ENCODE measurements around the gene GMDS. TPM values are rescaled to one million over a fixed set of nuclear protein-coding genes. Genes with fewer than 3 reads are reported as not detected.
A peak's percentile ranks its signal among the peaks of the same experiment; 100 is the strongest.
"Not testable (repeated sequence)": the region's sequence is repeated elsewhere in the genome, so short reads cannot be mapped to it uniquely, and the experiment has no call there.

GMDS gene
- total RNA-seq, 1 donor from 2014 or later = 18.1 TPM

DNA sequence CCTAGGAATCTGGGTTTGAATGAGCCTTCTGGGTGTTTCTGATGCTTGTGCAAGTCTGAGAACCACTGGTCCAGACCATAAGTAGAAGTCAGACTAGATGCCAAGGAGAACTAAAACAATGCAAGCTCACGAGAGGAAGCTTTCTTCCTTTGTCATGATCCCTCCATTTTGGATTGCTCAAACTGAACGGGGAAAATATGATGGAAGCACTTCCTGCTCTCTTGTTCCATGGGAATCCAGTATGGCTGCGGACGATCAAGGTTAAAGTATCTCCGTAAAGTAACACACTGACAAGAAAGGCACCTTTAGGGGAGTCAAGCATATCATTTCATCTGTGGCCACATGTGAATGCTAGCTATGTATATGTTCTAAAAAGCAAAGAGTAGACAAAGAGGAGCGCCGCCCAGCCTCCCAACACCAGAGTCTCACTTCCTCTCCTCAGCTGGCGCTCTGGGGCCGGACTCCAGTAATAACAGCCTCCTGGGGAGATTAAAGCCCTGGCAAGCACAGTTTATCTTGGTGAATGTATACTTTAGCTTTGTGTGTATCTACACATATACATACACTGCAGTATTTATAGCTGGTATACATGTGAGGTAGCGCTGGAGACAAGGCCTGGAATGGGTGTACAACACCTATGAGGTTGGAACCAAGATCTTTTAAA lies 547.6 kb downstream of the GMDS start:
- DNase-seq (ENCODE audit: low read depth, low spot score) = no peak

DNA sequence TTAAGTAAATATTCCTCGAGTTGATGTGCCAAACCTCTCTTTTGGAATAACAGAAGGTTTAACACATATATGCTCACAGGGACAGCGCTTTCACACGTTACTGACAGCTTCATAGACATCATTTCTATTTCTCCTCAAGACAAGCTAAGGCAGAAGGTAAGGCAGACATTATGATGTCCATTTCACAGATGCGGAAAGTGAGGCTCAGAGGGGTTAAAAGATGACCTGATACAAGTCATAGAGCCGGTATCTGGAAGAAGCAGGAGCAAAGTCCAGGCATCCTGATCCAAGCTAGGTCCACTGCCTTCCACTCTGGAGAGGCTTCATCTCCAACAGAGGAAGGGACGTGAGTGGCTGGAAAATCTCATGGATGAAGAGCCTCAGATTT lies 548.9 kb downstream of the GMDS start:
- no peak for DNase-seq (ENCODE audit: low read depth, low spot score)

DNA sequence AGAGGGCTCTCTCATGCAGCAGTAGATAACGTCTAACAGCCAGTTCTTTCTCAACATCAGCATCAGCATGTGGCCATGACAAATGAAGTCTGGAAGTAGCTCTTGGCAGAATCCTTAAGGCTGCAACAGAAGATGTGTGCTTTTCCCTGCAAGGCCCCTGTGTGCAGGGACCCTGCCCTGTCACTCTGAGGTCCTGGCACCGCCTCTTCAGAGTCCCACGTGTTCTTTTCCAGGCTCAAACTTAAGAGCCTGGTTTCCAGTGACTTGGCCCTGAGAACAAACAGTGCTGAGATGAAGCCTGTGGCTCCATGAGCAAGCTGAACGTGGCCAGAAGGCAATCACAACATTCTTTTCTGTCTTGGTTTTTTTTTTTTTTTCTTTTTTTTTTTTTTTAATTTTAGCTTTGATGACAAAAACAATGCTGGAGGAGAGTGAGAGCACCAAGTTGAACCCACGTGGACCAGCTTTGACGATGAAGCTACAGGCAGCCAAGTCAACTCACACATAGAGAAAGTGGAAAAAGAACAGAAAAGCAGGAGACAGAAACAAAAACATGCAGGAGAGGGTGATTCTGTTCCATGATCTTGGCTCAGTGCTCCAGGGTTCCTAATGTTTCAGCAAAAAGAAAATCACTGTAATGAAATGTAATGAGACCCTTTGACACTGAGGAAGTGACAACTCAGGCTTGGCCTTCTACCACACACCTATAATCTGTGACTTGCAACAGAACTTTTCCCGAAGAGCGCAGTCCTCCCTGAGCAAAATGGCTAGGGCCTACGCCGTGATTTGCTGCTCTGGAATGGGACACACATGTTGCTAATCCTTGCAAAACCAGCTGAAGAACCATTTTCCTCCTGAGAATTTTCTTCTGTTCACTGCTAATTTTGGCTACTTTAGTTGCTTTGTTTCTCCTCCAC lies 549.6 kb downstream of the GMDS start:
- DNase-seq (ENCODE audit: low read depth, low spot score) = no peak

DNA sequence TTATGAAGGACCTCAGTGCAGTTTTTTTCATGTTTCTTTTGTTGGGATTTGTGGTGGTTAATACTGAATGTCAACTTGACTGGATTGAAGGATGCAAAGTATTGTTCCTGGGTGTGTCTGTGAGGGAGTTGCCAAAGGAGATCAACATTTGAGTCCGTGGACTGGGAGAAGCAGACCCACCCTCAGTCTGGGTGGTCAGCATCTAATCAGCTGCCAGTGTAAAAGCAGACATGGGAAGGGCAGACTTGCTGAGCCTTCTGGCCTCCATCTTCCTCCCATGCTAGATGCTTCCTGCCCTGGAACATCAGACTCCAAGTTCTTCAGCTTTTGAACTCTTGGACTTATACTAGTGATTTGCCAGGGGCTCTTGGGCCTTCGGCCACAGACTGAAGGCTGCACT lies 553.6 kb downstream of the GMDS start:
- DNase-seq (ENCODE audit: low read depth, low spot score) = not testable (repeated sequence)

DNA sequence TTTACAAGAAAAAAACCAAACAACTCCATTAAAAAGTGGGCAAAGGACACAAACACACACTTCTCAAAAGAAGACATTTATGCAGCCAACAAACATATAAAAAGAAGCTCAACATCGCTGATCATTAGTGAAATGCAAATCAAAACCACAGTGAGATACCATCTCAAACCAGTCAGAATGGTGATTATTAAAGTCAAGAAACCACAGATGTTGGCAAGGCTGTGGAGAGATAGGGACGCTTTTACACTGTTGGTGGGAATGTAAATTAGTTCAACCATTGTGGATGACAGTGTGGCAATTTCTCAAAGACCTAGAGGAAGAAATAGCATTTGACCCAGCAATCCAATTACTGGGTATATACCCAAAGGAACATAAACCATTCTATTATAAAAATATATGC lies 554.7 kb downstream of the GMDS start:
- DNase-seq (ENCODE audit: low read depth, low spot score) = not testable (repeated sequence)

DNA sequence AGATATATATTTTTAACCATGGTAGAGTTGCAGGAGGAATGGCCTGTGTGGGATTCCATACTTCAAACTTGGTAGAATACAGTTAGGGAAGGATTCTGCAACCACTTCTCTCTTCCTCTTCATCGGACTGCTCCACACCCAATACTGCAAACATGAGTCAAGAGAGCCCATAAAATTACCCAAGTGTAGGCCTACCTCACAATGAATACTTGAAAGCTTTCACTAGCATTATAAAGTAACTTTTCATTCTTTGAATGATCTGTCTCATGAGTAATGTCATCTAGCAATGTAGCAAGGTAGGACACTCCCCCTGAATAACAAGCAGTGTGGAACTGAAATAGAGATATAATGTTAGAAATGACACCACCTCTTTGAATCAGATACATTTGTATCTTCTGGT lies 556.3 kb downstream of the GMDS start:
- DNase-seq (ENCODE audit: low read depth, low spot score) = no peak

DNA sequence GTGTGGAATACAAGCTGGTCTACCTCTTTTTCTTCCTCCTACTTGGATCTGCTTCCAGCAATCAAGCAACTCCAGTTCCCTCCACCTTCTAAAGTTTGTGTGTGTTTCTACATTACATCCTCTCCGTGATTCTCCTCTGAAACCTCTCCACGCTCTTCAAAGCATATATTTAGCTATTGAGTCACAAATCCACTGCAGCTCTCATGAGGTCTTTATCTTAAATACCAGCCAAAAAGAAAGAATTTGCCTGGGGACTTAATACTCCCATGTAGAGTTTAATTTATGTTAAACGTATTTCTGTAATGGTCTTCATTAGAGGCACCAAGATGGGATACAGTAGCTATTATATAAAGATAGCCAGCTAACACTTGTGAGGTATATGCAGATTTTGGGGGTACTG lies 557.0 kb downstream of the GMDS start:
- no peak for DNase-seq (ENCODE audit: low read depth, low spot score)

DNA sequence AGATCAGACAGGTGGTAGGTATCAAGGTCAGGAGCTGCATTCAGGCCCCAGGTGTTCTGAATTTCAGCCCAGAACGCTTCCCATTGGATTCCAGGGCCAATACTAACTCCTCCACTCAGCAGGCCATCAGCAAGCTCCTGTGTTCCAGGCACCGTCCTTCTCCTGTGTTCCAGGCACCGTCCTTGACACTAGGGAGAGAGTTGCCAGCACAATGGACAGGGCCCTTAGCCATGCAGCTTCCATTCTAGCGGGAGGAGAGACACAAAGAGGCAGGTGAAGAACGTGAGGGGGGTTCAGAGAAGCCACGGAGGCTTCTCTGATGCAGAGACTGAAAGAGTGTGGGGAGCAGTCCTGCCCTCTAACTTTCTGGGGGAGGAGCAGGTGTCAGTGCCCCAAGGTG lies 558.0 kb downstream of the GMDS start:
- no peak for DNase-seq (ENCODE audit: low read depth, low spot score)

DNA sequence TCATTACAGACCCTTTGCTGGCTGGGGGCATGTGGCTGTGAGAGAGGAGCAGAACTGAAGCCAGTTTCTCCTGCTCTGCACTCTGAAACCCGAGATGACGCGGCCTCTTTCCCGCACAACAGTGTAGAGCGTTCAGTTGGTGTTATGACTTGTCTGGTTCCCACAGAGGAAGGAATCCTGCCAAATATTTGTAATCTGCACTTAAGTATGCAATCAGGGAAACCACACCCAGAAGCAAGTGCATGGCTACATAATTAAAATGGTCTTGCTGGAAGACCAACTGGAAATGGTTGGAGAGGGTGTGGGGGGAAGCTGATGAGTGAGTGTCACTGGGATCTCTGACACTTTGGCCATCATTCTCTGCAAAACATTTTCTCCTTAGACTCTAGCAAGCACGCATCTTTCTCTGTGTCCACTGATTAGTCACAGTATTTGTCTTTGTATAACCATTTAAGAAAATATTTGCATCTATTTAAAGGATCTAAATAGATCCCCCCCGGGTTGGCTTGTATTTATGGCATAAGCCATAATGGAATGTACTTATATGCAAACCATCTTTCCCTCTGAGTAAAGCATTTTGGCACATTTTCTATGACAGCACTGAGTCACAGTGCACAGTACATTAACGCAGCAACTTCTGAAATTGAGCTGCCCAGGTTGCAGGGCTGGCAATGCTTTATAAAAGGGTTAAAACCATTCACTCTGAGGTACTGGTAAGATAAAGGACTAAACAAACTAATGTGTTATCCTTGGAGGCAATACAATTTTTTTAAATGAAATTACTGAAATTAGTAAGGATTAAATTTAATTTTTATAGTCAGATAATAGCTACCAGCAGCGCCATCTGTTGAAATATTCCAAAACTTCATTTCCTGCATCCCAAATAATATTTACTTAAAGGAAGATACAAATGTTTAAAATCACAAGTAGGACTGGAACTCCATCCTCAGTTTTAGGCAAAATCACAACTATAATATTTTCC lies 559.0 kb downstream of the GMDS start:
- peak; percentile 13 for DNase-seq (ENCODE audit: low read depth, low spot score)

DNA sequence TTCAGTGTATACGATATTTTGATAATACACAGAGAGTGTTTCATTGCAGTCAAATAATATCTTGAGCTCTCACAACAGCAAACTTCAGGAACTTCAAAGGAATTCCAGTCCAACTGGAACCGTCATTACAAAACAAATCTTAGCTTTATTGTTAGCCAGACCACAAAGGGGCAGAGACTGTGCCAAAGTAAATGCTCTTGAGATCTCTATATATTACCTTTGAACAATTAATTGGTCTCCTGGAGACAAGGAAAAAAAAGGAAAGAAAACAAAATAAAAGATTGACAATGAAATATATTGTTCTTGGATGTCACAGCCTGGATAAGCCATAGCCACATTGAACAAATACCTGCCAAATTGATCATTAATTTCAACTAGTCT lies 565.7 kb downstream of the GMDS start:
- DNase-seq (ENCODE audit: low read depth, low spot score) = no peak

DNA sequence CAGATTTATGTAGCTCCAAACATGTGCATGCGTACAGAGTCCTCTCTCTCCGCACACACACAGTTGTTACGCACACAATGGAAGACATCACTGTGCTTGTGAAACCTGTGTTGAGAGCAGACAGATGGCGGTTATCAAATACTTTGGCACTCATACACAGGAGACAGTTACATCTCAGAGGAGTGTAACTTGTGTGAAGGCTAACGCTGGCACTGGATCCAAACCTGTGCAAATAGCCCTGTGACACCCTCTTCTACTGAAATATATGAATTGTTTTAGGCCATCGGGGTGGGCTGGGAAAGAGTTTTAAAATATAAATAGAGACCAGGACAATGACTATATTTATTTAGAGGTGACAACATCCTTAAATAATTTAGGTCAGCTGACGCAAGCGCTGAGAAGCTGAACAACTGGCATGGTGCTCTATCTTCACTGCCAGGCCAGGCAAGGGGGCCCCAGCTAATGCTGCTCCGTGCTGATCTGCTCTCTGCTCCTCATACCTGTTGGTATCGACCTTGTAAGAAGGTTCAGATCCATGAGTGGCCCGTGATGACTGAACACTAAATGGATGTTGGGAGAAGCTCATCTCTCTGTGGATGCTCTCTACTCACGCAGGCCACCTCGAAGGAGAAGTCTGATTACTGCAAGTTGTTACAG lies 566.2 kb downstream of the GMDS start:
- DNase-seq (ENCODE audit: low read depth, low spot score) = no peak

DNA sequence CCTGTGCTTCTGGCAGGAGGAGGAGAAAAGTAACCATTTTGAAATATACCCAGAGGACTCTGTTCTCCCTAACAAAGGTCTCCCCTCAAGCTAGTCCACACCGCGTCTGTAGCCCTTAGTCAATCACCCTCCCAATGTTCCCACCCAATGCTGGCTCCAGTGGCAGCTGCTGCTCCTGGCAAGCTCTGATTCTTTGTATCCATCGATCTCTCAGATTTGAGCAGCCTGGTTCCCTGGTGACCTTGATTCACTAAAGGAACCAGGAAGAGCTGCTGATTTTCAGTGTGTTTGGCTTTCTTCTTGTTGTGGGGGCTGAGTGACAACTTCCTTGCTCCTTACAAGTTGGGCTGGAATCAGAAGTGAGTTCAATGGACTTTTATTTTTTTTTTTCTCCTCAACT lies 567.2 kb downstream of the GMDS start:
- no peak for DNase-seq (ENCODE audit: low read depth, low spot score)

DNA sequence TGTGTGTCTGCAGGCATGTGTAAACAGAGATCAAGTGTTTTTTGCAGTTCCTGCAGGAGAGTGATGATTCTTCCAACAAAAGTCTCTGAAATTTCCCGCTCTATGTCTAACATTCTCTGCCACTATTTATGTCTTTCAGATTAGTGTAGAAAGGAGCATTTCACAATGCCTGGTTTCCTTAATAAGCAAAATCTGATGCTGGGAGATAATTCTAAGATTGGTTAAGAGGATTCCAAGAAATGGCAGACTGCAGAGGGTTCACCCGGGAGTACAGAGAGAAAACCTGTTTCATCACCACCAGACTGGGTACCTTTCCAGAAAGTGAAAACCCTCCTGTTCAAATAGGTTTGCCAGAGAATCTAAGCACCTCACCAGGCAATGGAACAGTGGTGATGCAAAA lies 573.0 kb downstream of the GMDS start:
- no peak for DNase-seq (ENCODE audit: low read depth, low spot score)

DNA sequence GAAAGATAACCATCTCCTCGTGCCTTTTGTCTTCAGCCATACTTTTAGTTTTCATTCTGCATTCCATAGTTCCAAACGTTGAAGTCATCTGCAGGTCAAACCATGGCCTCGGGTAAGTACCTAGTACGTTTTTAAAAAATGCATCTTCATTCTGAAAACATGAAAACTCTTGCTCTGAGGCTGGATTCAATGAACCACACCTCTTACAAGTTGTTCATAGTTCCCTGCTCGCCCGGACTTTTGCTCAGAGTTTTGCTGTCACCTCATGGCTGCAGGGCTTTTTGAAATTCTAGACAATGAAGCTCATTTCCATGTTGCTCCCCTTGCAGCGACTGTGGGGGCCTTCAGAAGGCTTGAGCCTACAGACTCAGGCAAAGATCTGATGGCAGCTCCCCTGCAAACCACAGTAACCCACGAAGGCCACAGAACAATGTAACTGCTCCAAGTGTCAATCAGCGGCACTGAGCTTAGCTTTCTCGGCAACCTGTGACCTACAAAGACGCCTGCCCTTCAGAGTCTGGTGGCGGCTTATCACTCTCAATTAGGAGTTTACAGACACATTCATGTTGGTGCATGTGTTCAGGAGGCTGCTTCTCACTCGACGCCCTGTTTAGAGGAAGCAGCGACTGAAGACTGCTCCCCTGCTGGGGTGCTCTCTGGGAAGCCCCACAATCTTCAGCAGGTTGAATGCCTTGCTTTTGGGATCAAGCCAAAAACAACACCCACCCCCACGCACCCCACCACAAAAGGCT lies 574.5 kb downstream of the GMDS start:
- no peak for DNase-seq (ENCODE audit: low read depth, low spot score)

DNA sequence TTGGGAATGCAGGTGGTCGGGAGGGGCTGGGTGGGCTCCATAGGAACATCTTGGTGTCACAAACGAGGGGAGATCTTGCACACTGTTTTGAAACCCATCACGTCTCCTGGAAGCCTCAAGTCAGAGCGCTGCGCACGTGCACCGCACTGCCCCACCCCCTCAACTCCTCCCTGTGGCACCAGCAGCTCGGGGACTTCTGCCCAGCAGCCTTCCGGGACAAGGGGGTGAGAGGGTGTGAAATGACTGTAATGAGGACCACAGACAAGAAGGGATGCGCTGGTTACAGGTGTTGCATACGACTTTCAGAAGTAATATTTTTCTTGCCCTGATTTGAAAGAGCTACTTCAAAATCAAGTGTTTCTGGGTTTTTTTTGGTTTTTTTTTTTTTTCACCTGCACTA lies 575.4 kb downstream of the GMDS start:
- DNase-seq (ENCODE audit: low read depth, low spot score) = no peak

DNA sequence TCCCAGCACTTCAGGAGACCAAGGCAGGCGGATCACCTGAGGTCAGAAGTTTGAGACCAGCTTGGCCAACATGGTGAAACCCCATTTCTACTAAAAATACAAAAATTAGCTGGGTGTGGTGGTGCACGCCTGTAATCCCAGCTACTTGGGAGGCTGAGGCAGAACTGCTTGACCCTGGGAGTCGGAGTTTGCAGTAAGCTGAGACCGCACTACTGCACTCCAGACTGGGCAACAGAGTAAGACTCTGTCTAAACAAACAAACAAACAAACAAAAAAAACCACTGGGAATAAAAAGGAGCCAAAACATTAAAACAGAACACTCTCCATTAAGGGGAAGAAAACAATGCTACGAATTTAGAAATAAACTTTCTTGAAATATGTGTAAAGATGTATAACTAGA lies 576.9 kb downstream of the GMDS start:
- not testable (repeated sequence) for DNase-seq (ENCODE audit: low read depth, low spot score)

DNA sequence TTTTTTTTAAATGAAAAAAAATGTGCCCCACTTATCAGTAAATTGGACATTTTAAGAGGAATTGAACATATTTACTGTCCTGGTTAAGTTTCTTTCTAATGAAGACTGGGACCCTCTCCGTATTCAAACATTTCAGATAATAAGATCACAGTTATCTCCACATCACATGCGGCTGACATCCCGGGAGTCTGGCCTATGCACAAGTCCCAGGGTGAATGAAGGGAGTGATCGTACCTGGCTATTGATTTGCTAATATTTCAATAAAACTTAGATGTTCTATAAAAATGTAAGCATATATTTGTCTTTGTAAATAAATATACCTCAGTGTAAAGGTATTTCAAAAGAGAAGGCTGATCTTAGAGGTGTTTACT lies 577.6 kb downstream of the GMDS start:
- DNase-seq (ENCODE audit: low read depth, low spot score) = no peak

DNA sequence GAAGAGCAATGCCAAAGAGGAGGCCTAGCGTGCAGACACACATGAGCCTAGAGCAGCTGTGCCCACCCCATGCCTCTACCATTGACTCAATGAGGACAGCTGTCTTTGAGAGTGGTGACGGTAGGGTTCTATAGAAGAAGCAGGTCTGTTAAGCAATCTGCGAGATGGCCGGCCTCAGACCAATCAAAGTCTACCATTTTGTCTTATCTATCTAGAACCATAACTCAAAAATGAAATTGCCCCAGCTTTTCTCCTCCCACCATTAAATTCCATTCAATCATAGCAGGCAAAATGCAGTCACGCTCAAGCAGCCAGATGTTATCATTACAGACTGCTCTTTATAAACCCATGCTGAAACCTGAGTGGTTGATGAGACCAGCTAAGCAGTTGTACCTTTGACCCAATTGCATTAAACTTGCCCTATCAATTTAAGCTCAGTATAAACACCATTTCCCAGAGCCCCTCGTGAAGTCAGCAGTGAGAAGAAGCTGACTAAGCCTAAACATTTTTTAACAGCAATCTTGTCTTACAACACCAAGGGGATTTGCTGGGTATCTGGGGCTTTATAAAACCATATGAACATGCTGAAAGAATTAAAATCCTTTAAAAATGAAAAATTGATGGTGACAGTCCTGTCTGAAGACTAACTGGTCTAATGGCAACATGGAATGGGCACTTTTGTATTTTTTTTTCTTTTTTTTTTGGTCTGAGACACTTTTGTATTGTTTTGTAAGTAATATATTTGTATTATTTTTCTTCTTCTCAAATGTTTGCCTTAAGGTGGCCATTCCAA lies 578.2 kb downstream of the GMDS start:
- DNase-seq (ENCODE audit: low read depth, low spot score) = no peak

DNA sequence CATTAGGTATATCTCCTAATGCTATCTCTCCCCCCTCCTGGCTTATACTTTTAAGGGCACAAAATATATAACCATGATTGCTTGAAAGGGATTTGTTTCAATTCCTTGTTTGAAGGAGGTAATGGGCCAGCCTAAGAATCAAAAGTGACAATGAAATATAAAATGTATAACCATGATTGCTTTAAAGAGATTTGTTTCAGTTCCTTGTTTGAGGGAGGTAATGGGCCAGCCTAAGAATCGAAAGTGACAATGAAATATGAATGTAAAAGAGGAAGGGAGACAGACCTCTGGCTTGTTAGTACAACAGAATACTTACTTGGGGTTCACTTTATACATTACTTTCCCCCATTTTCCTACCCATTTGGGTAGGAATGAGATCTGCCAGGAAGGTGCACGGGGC lies 580.2 kb downstream of the GMDS start:
- no peak for DNase-seq (ENCODE audit: low read depth, low spot score)

DNA sequence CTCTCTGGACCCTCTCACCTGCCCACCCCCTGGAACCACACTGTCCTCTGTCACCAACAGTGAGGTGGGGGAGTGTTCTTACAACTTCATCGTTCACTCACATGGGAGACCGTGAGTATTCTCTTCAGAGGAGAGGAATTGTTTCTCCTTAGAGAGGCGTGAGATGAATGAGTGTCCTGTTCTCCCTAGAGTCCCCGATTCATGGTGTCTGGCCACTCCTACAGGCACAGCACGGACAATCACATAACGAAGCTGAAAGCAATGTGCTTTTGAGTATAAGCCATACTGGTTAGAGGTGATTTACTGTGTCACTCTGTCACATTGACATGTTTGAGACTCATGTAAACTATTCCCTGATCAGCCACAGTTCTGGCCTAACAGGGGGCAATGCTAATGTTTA lies 581.1 kb downstream of the GMDS start:
- DNase-seq (ENCODE audit: low read depth, low spot score) = no peak
